ENCODE data around the gene HTR5A.

Gene HTR5A

DNA sequence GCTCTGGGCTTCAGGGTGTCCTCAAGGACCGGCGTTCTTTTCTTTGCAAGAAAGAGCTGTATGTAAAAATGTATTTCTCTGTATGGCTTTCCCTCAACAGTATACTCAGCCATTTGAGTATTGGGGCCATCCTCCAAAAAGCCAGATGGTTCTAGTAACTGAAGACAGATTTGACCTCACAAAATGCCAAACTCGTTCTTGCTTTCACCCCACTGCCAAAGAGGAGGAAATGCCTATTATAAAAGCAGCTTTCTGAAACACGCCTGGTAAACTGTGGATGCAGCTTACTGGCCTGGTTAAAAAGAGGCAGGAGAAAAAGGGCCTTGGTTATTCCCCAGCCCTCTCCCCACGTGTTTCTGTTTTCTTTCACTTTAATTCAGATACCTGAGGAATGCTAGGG lies 7.7 kb upstream of the HTR5A start:
- H3K9me3 Mint-ChIP-seq: no peaks in the 10 kb centered on the region
- H3K36me3 Mint-ChIP-seq (ENCODE audit: low read depth): no peaks in the 10 kb centered on the region
- H3K27me3 Mint-ChIP-seq: peaks cover 64% of the 10 kb centered on the region

DNA sequence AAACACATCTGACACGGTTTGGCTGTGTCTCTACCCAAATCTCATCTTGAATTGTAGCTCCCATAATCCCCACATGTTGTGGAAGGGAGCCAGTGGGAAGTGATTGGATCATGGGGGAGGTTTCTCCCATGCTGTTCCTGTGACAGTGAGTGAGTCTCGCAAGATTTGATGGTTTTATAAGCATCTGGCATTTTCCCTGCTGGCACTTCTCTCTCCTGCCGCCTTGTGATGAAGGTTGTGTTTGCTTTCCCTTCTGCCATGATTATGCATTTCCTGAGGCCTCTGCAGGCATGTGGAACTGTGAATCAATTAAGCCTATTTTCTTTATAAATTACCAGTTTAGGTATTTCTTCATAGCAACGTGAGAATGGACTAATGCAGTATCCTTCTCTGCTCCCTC lies 5.9 kb upstream of the HTR5A start:
- DNase-seq: no peak
- Mint-ChIP-seq H3K27me3 (peaks cover 68% of the 10 kb centered on the region), H3K4me1 (ENCODE audit: low read depth) (no peaks in the 10 kb centered on the region), H3K4me3 (no peak overlapping the region), H3K27ac (no peak overlapping the region), H3K9me3 (no peaks in the 10 kb centered on the region), H3K36me3 (ENCODE audit: low read depth) (no peaks in the 10 kb centered on the region)

More for the DNA sequence above, 7.7 kb upstream of the HTR5A start:
- DNase-seq: no peak
- Mint-ChIP-seq H3K27ac (no peak overlapping the region), H3K4me3 (no peak overlapping the region), H3K4me1 (ENCODE audit: low read depth) (no peaks in the 10 kb centered on the region)

DNA sequence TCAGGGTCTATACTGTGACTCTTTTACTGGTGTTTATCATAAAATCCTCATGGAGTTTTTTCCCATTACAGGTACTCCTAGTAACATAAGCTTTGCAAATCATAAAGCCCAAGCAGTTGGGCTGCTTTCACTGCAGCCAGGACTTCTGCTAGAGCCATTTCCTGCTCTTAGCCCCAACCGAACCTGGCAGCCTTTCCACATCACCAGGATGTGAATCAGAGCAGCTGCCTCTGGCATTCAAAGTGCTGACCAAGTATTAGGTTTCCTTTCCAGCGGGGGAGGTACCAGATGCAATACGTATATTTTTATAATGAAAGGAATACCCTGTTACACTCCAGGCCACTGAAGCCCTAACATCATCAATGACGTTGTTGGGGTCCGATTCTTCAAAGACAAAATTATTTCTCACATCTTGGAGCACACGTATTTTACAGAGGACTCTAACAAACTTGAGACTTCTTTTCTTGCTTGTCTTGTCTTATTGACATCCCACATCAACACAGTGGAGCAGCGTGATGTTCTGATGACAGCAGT lies 3.6 kb upstream of the HTR5A start:
- H3K9me3 Mint-ChIP-seq: peaks cover 2% of the 10 kb centered on the region
- peaks cover 67% of the 10 kb centered on the region for H3K27me3 Mint-ChIP-seq
- no peak overlapping the region for H3K4me3 Mint-ChIP-seq
- H3K36me3 Mint-ChIP-seq (ENCODE audit: low read depth): no peaks in the 10 kb centered on the region
- no peaks in the 10 kb centered on the region for H3K4me1 Mint-ChIP-seq (ENCODE audit: low read depth)
- no peak overlapping the region for H3K27ac Mint-ChIP-seq
- no peak for DNase-seq

DNA sequence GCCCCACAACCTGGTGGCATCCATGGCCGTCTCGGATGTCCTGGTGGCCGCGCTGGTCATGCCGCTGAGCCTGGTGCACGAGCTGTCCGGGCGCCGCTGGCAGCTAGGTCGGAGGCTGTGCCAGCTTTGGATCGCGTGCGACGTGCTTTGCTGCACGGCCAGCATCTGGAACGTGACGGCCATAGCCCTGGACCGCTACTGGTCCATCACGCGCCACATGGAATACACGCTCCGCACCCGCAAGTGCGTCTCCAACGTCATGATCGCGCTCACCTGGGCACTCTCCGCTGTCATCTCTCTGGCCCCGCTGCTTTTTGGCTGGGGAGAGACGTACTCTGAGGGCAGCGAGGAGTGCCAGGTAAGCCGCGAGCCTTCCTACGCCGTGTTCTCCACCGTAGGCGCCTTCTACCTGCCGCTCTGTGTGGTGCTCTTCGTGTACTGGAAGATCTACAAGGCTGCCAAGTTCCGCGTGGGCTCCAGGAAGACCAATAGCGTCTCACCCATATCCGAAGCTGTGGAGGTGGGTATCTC lies 1.1 kb downstream of the HTR5A start:
- Mint-ChIP-seq H3K9me3 (peaks cover 2% of the 10 kb centered on the region), H3K36me3 (ENCODE audit: low read depth) (no peaks in the 10 kb centered on the region), H3K27me3 (peaks cover 76% of the 10 kb centered on the region), H3K4me3 (no peak overlapping the region), H3K4me1 (ENCODE audit: low read depth) (no peaks in the 10 kb centered on the region), H3K27ac (no peak overlapping the region)
- no peak for DNase-seq

DNA sequence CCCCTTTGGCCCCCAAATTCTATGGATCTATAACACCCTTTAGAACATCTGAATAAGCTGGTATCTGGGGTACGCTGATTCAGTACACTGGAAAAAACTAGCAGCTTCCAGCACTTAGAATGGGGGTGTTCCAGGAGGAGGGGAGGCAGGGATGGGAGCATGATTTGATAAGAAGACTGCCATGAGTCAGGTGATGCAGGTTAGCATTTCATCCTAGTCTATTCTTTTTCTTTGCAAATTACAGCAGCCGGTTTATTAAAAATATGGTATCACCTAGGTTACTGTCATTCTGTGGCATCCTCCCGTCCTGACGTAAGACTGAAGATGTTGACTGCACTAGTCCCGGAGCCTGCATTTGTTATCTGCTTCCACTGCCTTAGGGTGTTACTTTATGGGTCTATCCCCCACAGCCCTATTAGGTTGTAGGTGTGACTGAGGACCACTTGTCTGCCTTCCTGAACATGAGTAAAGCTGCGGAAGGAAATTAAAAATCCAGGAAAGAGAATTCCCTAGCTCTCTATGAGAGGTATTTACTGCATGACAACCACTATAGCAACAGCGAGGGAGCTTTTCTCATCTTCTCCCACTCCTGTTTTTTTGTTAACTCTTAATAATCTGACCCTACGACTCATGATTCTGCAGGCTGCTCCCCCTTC lies 1.9 kb downstream of the HTR5A start:
- Mint-ChIP-seq H3K27me3 (peaks cover 73% of the 10 kb centered on the region), H3K36me3 (ENCODE audit: low read depth) (no peaks in the 10 kb centered on the region), H3K4me3 (no peak overlapping the region), H3K27ac (no peak overlapping the region), H3K4me1 (ENCODE audit: low read depth) (no peaks in the 10 kb centered on the region), H3K9me3 (peaks cover 2% of the 10 kb centered on the region)
- no peak for DNase-seq

DNA sequence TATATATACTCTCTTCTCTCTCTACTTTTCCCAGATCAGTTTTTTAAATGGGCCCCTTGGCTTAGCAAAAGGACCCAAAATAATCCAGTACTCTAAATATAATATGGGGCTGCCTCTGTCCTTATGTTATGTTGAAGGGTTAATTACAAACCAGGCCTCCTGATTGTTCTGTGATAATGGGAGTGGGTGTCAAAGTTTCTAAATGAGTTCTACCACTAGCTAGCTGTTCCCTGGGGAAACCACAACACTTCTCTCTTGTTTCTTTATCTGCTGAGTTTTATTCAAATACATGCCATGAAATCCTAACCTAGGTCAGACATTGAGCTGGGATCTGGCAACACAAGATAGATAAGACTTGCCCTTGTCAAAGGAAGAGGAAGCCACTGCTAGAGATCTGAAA lies 3.8 kb downstream of the HTR5A start:
- Mint-ChIP-seq H3K4me1 (ENCODE audit: low read depth) (no peaks in the 10 kb centered on the region), H3K27me3 (peaks cover 65% of the 10 kb centered on the region), H3K4me3 (no peak overlapping the region), H3K36me3 (ENCODE audit: low read depth) (no peaks in the 10 kb centered on the region), H3K27ac (no peak overlapping the region), H3K9me3 (peaks cover 2% of the 10 kb centered on the region)
- no peak for DNase-seq

DNA sequence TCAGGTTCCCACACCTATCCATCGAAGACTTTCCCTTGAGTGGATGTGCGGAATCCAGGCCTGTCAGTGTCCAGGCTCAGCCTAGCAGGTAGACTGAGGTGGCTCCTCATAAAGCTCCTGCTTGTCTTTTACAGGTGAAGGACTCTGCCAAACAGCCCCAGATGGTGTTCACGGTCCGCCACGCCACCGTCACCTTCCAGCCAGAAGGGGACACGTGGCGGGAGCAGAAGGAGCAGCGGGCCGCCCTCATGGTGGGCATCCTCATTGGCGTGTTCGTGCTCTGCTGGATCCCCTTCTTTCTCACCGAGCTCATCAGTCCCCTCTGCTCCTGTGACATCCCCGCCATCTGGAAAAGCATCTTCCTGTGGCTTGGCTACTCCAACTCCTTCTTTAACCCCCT lies 13.9 kb downstream of the HTR5A start:
- no peaks in the 10 kb centered on the region for H3K36me3 Mint-ChIP-seq (ENCODE audit: low read depth)
- no peak for DNase-seq
- peaks cover 57% of the 10 kb centered on the region for H3K27me3 Mint-ChIP-seq
- H3K4me3 Mint-ChIP-seq: no peak overlapping the region
- no peaks in the 10 kb centered on the region for H3K9me3 Mint-ChIP-seq
- H3K27ac Mint-ChIP-seq: no peak overlapping the region
- H3K4me1 Mint-ChIP-seq (ENCODE audit: low read depth): no peaks in the 10 kb centered on the region

DNA sequence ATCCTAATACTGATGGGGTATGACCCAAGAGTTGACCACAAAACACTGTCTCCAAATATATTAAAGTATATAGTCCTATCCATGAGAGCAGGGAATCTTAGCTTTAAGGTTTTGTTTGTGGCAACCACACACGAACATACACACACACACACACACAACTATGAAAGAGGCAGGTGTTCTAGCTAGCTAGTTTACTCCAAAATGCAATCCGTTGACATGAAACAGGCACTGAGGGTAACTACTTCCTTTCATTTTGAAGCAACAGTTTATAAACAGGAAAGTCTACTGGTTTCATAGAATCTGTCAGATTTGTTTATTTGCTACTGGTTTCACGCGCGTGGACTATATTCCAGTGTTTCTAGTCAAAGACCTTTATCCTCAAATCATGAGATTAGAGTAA lies 14.8 kb downstream of the HTR5A start:
- Mint-ChIP-seq H3K4me3 (no peak overlapping the region), H3K27me3 (peaks cover 60% of the 10 kb centered on the region), H3K27ac (no peak overlapping the region), H3K4me1 (ENCODE audit: low read depth) (no peaks in the 10 kb centered on the region), H3K36me3 (ENCODE audit: low read depth) (no peaks in the 10 kb centered on the region), H3K9me3 (no peaks in the 10 kb centered on the region)
- no peak for DNase-seq

DNA sequence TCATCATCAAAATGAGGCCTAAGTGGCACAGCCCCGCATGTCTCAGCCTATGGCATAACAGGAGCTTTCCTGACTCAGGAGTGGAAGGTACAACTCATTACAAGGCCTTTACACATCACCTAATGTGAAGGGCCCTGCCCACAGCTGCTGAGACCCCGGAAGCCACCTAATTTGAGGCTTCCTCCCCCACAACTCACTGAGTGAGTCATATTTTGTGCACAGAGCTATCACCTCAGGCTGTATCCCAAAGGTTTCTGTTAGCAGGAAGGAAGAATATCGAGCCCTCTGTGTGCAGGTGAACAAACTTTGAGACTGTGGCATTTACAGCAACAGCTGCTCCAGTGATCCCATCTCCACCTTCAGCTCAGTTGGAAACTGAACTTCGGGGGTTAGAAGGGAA lies 20.6 kb downstream of the HTR5A start:
- no peaks in the 10 kb centered on the region for H3K36me3 Mint-ChIP-seq (ENCODE audit: low read depth)
- H3K27me3 Mint-ChIP-seq: peaks cover 39% of the 10 kb centered on the region
- peaks cover 16% of the 10 kb centered on the region for H3K4me1 Mint-ChIP-seq (ENCODE audit: low read depth)
- H3K27ac Mint-ChIP-seq: no peak overlapping the region
- peaks cover 2% of the 10 kb centered on the region for H3K9me3 Mint-ChIP-seq
- DNase-seq: no peak
- no peak overlapping the region for H3K4me3 Mint-ChIP-seq

DNA sequence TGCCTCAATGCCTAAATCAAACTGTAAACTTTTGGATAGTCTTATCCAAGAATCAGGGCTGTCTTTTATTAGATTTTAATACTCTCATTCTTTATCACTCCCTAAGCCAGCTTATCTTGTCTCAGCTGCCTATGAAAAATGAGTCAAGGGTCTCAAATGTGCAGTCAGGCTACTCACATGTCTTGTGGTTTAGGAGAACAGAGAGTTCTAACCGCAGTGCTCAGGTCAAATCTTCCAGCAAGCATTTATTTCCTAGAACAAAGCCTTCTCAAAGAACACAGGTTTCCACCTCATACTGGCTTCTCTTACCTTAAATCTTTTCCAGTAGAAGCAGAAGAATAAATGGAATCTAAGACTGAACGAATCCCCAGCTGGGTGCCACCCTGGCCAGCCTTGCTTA lies 23.5 kb downstream of the HTR5A start:
- H3K4me1 Mint-ChIP-seq (ENCODE audit: low read depth): peaks cover 16% of the 10 kb centered on the region
- H3K27me3 Mint-ChIP-seq: peaks cover 30% of the 10 kb centered on the region
- peaks cover 2% of the 10 kb centered on the region for H3K9me3 Mint-ChIP-seq
- no peak for DNase-seq
- H3K36me3 Mint-ChIP-seq (ENCODE audit: low read depth): no peaks in the 10 kb centered on the region
- H3K27ac Mint-ChIP-seq: no peak overlapping the region
- H3K4me3 Mint-ChIP-seq: no peak overlapping the region

DNA sequence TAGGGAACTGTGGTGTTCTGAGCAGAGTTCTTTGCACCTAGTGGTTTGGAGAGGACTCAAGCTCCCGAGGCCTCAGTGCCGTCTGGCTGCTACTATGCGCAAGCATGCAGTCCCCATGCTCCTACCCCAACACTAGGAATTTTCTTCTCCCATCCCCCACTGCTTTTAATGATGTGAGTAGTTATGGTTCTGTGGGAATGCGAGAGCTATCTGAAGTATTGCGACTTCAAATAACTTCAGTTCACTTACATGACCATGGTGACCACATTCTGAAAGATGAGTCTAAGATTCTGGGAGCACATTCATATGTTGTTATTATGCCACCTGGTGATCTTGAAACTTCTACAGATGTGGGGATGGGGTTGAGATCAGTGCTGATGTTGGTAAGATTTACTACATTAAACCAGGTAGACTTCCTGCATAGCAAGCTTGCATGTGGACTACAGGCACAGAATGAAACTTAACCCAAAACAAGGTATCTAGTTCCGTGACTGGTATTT lies 24.6 kb downstream of the HTR5A start:
- H3K4me1 Mint-ChIP-seq (ENCODE audit: low read depth): peaks cover 16% of the 10 kb centered on the region
- no peak for DNase-seq
- no peak overlapping the region for H3K4me3 Mint-ChIP-seq
- H3K27ac Mint-ChIP-seq: no peak overlapping the region
- no peaks in the 10 kb centered on the region for H3K36me3 Mint-ChIP-seq (ENCODE audit: low read depth)
- H3K27me3 Mint-ChIP-seq: peaks cover 26% of the 10 kb centered on the region
- H3K9me3 Mint-ChIP-seq: peaks cover 2% of the 10 kb centered on the region

DNA sequence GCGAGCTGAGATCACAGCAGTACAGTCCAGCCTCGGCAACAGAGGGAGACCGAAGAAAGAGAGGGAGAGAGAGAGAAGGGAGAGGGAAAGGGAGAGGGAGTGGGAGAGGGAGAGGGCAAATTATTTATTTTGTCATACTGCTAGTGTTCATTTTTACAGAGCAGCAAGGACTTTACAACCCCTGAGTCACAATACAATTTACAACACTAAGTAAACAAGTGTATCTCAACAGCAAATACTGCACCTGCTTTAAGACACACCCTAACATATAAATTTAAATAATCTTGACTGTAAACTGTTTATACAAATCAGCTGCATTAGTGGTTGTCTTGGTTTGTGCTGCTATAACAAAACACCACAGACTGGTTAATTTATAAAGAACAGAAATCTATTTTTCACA lies 27.2 kb downstream of the HTR5A start:
- DNase-seq: no peak
- H3K27ac Mint-ChIP-seq: no peak overlapping the region

DNA sequence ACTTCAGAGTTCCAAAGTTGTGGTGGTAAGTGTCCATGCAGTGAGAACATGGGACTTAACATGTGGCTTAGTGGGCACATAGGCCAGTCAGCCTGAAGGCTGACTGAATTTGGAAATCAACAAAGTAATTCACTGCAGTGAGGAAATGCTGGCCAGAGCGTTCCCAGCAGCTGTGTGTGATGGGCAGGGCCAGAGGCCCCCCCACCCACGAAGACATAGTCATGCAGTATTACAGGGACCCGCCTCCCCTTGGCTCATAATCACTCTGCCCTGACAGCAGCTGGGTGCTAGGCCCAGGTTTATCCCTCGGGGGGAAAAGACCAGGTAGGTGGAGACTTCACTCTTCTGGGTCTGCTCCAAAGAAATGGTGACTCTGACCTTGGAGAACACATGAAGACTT lies 33.7 kb downstream of the HTR5A start:
- DNase-seq: no peak
- Mint-ChIP-seq H3K27me3 (peaks cover 11% of the 10 kb centered on the region), H3K4me1 (ENCODE audit: low read depth) (no peaks in the 10 kb centered on the region), H3K36me3 (ENCODE audit: low read depth) (no peaks in the 10 kb centered on the region), H3K4me3 (no peak overlapping the region), H3K27ac (no peak overlapping the region), H3K9me3 (no peaks in the 10 kb centered on the region)

More for the DNA sequence above, 27.2 kb downstream of the HTR5A start:
- Mint-ChIP-seq H3K27me3 (peaks cover 24% of the 10 kb centered on the region), H3K36me3 (ENCODE audit: low read depth) (no peaks in the 10 kb centered on the region), H3K4me1 (ENCODE audit: low read depth) (peaks cover 3% of the 10 kb centered on the region), H3K4me3 (no peak overlapping the region), H3K9me3 (peaks cover 2% of the 10 kb centered on the region)

DNA sequence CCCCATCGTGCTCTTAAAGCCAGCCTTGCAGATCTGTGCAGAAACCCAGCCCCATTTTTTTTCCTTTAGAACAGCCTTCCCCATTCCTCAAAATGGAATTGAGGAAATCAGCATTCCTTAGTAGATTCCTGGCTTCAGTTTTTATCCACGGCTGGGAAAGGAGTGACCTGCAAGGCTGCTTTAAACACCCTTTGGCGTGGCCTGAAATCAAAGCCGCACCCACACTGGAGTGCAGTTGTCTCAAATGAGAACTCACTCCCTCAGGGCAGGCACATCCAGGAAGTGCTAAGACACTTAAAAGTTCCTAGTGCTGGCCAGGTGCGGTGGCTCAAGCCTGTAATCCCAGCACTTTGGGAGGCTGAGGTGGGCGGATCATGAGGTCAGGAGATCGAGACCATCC lies 34.8 kb downstream of the HTR5A start:
- DNase-seq: no peak
- H3K9me3 Mint-ChIP-seq: no peaks in the 10 kb centered on the region
- H3K4me1 Mint-ChIP-seq (ENCODE audit: low read depth): no peaks in the 10 kb centered on the region
- H3K27me3 Mint-ChIP-seq: peaks cover 19% of the 10 kb centered on the region
- H3K4me3 Mint-ChIP-seq: no peak overlapping the region
- no peaks in the 10 kb centered on the region for H3K36me3 Mint-ChIP-seq (ENCODE audit: low read depth)
- no peak overlapping the region for H3K27ac Mint-ChIP-seq

DNA sequence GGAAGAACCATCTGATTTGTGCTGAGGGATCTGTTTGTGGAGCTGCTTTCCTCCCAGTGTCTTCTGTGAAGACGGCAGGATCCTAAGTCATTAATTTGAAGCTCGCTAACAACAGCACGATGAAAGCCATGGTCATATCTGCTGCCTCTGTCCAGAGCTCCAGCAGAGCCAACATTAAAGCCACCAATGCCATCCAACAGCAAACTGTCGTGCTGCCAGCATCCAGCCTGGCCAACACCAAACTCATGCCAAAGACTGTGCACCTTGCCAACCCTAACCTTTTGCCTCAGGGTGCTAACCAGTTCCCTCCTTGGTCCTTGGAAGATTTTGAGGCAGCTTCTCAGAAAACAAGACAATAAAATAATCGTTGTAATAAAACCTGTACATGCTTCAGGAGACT lies 36.2 kb downstream of the HTR5A start:
- Mint-ChIP-seq H3K4me1 (ENCODE audit: low read depth) (no peaks in the 10 kb centered on the region), H3K27ac (no peak overlapping the region), H3K27me3 (peaks cover 24% of the 10 kb centered on the region), H3K36me3 (ENCODE audit: low read depth) (no peaks in the 10 kb centered on the region), H3K9me3 (no peaks in the 10 kb centered on the region), H3K4me3 (no peak overlapping the region)
- no peak for DNase-seq
